ENCODE measurements around the gene VTI1A.

GRCh38 chr10:112526139-112526538, 79.1 kb downstream of the VTI1A start:
- TF ChIP-seq CTCF (IDR thresholded peaks at IDR 0.05) (no peak), POLR2A (IDR thresholded peaks at IDR 0.05) (no peak)

Measured in thyroid gland (tissue), 4 donors.